H1 (cell line): ENCODE measurements around the gene SLC2A11. TPM values are rescaled to one million over a fixed set of nuclear protein-coding genes. Genes with fewer than 3 reads are reported as not detected.
A peak's percentile ranks its signal among the peaks of the same experiment; 100 is the strongest.

Experiments used
- BRCA1 ChIP-seq: IDR thresholded peaks from 2 replicates; pipeline ENCODE4 v1.6.1; 2012; ENCODE audit warnings: low read depth, low read length, improper control_type of control experiment
- CHD1 ChIP-seq: IDR thresholded peaks from 2 replicates; pipeline ENCODE4 v1.6.1; 2012; ENCODE audit warnings: low read depth, low read length, improper control_type of control experiment
- FOSL1 ChIP-seq: IDR thresholded peaks from 2 replicates; pipeline ENCODE4 v1.6.1; 2011; ENCODE audit warnings: mild to moderate bottlenecking, low read depth, low read length, moderate library complexity; ENCODE audit not compliant: insufficient read depth
- KDM5A ChIP-seq: fragments of 200-600 bp; IDR thresholded peaks from 2 replicates; pipeline ENCODE4 v1.7.1; 2012; ENCODE audit warnings: mild to moderate bottlenecking, low read length, inconsistent platforms, mixed read lengths
- NRF1 ChIP-seq: IDR thresholded peaks from 2 replicates; pipeline ENCODE4 v1.6.1; 2011; ENCODE audit warnings: mild to moderate bottlenecking, low read depth, low read length, improper control_type of control experiment
- POLR2A ChIP-seq, 2 experiments: IDR thresholded peaks; 1 replicate in 1 of 2; 2 replicates in 1 of 2; pipeline ENCODE4 v1.6.1; 2011; ENCODE audit warnings: low read depth in 2 of 2, low read length in 2 of 2, mild to moderate bottlenecking in 2 of 2; ENCODE audit errors: control extremely low read depth in 1 of 2
- RBBP5 ChIP-seq: IDR thresholded peaks from 2 replicates; pipeline ENCODE4 v1.7.1; 2012; ENCODE audit warnings: low read depth, mild to moderate bottlenecking, inconsistent platforms, low read length, moderate library complexity, borderline replicate concordance
- RXRA ChIP-seq: IDR thresholded peaks from 2 replicates; pipeline ENCODE4 v1.6.1; 2011; ENCODE audit warnings: low read depth, mild to moderate bottlenecking, low read length, moderate library complexity; ENCODE audit not compliant: insufficient read depth
- TCF12 ChIP-seq: IDR thresholded peaks from 2 replicates; pipeline ENCODE4 v1.6.1; 2011; ENCODE audit warnings: low read depth, mild to moderate bottlenecking, low read length
- ZNF274 ChIP-seq: IDR thresholded peaks from 2 replicates; pipeline ENCODE4 v1.7.0; 2012; ENCODE audit warnings: low read length, borderline replicate concordance; ENCODE audit errors: extremely low read depth
- polyA plus RNA-seq, 7 experiments: library from polyadenylated mRNA; depleted of rRNA in 3 of 7; stranded (reverse) in 5 of 7; unstranded in 2 of 7; fragments of >200 nt in 5 of 7; fragments of 200-250 nt in 2 of 7; gene quantifications; 1 replicate in 5 of 7; 2 replicates in 1 of 7; 4 replicates in 1 of 7; pipeline versions ENCODE4 v1.2.1 to v1.2.3, GENCODE V29; 2011 to 2013; ENCODE audit warnings: missing spikeins in 2 of 7, mixed read lengths in 2 of 7
- total RNA-seq: library from RNA; stranded (reverse); fragmentation: NEBNext Ultra II Directional; extraction: Animal tissue kit (Norgen Biotek cat#: 25700); gene quantifications from 2 replicates; pipeline ENCODE4 v1.2.1, GENCODE V29; 2021
- TF ChIP-seq, protein P1 (sequence below): fragments of 300-600 bp; sonication (generic); IDR thresholded peaks from 2 replicates; pipeline ENCODE4 v1.7.1; 2012; ENCODE audit warnings: low read length, moderate library complexity, mild to moderate bottlenecking, inconsistent platforms; ENCODE audit not compliant: insufficient replicate concordance

The SLC2A11 gene
- total and polyA plus RNA-seq, 2 of the 8 experiments (the other 6 are each of a cell fraction or from before 2014, with no cell fraction given): 10.7 to 12.5 TPM

DNA sequence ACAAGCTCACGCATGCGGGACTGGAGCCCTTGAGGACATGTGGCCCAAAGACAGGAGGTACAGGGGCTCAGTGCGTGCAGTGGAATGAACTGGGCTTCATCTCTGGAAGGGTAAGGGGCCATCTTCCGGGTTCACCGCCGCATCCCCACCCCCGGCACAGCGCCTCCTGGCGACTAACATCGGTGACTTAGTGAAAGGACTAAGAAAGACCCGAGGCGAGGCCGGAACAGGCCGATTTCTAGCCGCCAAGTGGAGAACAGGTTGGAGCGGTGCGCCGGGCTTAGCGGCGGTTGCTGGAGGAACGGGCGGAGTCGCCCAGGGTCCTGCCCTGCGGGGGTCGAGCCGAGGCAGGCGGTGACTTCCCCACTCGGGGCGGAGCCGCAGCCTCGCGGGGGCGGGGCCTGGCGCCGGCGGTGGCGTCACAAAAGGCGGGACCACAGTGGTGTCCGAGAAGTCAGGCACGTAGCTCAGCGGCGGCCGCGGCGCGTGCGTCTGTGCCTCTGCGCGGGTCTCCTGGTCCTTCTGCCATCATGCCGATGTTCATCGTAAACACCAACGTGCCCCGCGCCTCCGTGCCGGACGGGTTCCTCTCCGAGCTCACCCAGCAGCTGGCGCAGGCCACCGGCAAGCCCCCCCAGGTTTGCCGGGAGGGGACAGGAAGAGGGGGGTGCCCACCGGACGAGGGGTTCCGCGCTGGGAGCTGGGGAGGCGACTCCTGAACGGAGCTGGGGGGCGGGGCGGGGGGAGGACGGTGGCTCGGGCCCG, 36.5 kb downstream of the SLC2A11 start, which contains the start of gene MIF (continued):
- TF ChIP-seq, protein P1, sequence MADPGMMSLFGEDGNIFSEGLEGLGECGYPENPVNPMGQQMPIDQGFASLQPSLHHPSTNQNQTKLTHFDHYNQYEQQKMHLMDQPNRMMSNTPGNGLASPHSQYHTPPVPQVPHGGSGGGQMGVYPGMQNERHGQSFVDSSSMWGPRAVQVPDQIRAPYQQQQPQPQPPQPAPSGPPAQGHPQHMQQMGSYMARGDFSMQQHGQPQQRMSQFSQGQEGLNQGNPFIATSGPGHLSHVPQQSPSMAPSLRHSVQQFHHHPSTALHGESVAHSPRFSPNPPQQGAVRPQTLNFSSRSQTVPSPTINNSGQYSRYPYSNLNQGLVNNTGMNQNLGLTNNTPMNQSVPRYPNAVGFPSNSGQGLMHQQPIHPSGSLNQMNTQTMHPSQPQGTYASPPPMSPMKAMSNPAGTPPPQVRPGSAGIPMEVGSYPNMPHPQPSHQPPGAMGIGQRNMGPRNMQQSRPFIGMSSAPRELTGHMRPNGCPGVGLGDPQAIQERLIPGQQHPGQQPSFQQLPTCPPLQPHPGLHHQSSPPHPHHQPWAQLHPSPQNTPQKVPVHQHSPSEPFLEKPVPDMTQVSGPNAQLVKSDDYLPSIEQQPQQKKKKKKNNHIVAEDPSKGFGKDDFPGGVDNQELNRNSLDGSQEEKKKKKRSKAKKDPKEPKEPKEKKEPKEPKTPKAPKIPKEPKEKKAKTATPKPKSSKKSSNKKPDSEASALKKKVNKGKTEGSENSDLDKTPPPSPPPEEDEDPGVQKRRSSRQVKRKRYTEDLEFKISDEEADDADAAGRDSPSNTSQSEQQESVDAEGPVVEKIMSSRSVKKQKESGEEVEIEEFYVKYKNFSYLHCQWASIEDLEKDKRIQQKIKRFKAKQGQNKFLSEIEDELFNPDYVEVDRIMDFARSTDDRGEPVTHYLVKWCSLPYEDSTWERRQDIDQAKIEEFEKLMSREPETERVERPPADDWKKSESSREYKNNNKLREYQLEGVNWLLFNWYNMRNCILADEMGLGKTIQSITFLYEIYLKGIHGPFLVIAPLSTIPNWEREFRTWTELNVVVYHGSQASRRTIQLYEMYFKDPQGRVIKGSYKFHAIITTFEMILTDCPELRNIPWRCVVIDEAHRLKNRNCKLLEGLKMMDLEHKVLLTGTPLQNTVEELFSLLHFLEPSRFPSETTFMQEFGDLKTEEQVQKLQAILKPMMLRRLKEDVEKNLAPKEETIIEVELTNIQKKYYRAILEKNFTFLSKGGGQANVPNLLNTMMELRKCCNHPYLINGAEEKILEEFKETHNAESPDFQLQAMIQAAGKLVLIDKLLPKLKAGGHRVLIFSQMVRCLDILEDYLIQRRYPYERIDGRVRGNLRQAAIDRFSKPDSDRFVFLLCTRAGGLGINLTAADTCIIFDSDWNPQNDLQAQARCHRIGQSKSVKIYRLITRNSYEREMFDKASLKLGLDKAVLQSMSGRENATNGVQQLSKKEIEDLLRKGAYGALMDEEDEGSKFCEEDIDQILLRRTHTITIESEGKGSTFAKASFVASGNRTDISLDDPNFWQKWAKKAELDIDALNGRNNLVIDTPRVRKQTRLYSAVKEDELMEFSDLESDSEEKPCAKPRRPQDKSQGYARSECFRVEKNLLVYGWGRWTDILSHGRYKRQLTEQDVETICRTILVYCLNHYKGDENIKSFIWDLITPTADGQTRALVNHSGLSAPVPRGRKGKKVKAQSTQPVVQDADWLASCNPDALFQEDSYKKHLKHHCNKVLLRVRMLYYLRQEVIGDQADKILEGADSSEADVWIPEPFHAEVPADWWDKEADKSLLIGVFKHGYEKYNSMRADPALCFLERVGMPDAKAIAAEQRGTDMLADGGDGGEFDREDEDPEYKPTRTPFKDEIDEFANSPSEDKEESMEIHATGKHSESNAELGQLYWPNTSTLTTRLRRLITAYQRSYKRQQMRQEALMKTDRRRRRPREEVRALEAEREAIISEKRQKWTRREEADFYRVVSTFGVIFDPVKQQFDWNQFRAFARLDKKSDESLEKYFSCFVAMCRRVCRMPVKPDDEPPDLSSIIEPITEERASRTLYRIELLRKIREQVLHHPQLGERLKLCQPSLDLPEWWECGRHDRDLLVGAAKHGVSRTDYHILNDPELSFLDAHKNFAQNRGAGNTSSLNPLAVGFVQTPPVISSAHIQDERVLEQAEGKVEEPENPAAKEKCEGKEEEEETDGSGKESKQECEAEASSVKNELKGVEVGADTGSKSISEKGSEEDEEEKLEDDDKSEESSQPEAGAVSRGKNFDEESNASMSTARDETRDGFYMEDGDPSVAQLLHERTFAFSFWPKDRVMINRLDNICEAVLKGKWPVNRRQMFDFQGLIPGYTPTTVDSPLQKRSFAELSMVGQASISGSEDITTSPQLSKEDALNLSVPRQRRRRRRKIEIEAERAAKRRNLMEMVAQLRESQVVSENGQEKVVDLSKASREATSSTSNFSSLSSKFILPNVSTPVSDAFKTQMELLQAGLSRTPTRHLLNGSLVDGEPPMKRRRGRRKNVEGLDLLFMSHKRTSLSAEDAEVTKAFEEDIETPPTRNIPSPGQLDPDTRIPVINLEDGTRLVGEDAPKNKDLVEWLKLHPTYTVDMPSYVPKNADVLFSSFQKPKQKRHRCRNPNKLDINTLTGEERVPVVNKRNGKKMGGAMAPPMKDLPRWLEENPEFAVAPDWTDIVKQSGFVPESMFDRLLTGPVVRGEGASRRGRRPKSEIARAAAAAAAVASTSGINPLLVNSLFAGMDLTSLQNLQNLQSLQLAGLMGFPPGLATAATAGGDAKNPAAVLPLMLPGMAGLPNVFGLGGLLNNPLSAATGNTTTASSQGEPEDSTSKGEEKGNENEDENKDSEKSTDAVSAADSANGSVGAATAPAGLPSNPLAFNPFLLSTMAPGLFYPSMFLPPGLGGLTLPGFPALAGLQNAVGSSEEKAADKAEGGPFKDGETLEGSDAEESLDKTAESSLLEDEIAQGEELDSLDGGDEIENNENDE: no peak
- TF ChIP-seq ZNF274 (no peak), FOSL1 (no peak), RBBP5 (no peak), BRCA1 (no peak), KDM5A (no peak), RXRA (no peak), TCF12 (no peak), NRF1 (no peak), CHD1 (no peak), POLR2A (IDR thresholded peaks at IDR 0.05; ENCODE audit: control extremely low read depth in 1 of 2, low read depth in 2 of 2, low read length in 2 of 2) (peak; percentile 94 to 96)
